Neural progenitor cell (in vitro differentiated cells): Measurements from ENCODE around the gene THAP6. TPM values are rescaled to one million over a fixed set of nuclear protein-coding genes. Genes with fewer than 3 reads are reported as not detected.

ENCODE experiments used
- DNase-seq: peaks from one replicate; pipeline ENCODE4 v3.0.0-alpha.2; 2016; ENCODE audit warnings: low spot score
- H2AFZ ChIP-seq: fragments of 200-600 bp; sonication (generic); replicated peaks from 2 replicates; pipeline ENCODE4 v1.6.1; 2016; ENCODE audit warnings: antibody characterized with exemption
- H3F3A ChIP-seq: fragments of 200-600 bp; sonication (generic); 2 replicates; pipeline ENCODE4 v1.6.1; 2016; ENCODE audit warnings: antibody characterized with exemption, low read depth
- H3K27ac ChIP-seq: fragments of 200-600 bp; sonication (generic); 2 replicates; pipeline ENCODE4 v1.5.1; 2016; ENCODE audit warnings: mild to moderate bottlenecking
- H3K27me3 ChIP-seq: fragments of 200-600 bp; sonication (generic); 2 replicates; pipeline ENCODE4 v1.6.1; 2016; ENCODE audit warnings: mild to moderate bottlenecking, moderate library complexity
- H3K36me3 ChIP-seq: fragments of 200-600 bp; sonication (generic); 2 replicates; pipeline ENCODE4 v1.5.1; 2016
- H3K4me1 ChIP-seq: fragments of 200-600 bp; sonication (generic); 2 replicates; pipeline ENCODE4 v1.6.1; 2016; ENCODE audit warnings: mixed run types
- H3K4me2 ChIP-seq: fragments of 200-600 bp; sonication (generic); 2 replicates; pipeline ENCODE4 v1.6.1; 2016
- H3K4me3 ChIP-seq: fragments of 200-600 bp; sonication (generic); 2 replicates; pipeline ENCODE4 v1.5.1; 2016
- H3K79me2 ChIP-seq: fragments of 200-600 bp; sonication (generic); 2 replicates; pipeline ENCODE4 v1.6.1; 2016; ENCODE audit warnings: low read depth
- H3K9ac ChIP-seq: fragments of 200-600 bp; sonication (generic); 2 replicates; pipeline ENCODE4 v1.6.1; 2016
- H3K9me3 ChIP-seq: fragments of 200-600 bp; sonication (generic); 2 replicates; pipeline ENCODE4 v1.5.1; 2016; ENCODE audit warnings: low read depth
- H4K20me1 ChIP-seq: fragments of 200-600 bp; sonication (generic); 2 replicates; pipeline ENCODE4 v1.6.1; 2016; ENCODE audit warnings: low read depth
- H3K27ac Mint-ChIP-seq: 3 replicates; pipeline ENCODE4 v1.8.0; 2021; ENCODE audit warnings: mixed read lengths
- H3K27me3 Mint-ChIP-seq: 2 replicates; pipeline ENCODE4 v1.8.0; 2022; ENCODE audit warnings: low read depth, mild to moderate bottlenecking, inconsistent platforms, moderate library complexity, mixed read lengths; ENCODE audit not compliant: insufficient read depth
- H3K36me3 Mint-ChIP-seq: 3 replicates; pipeline ENCODE4 v1.8.0; 2021; ENCODE audit warnings: mixed read lengths
- H3K4me1 Mint-ChIP-seq: 3 replicates; pipeline ENCODE4 v1.8.0; 2021; ENCODE audit warnings: mixed read lengths
- H3K4me3 Mint-ChIP-seq: 3 replicates; pipeline ENCODE4 v1.8.0; 2021; ENCODE audit warnings: mild to moderate bottlenecking, moderate library complexity, mixed read lengths
- H3K9me3 Mint-ChIP-seq: 3 replicates; pipeline ENCODE4 v1.8.0; 2020; ENCODE audit warnings: mixed read lengths
- CTCF ChIP-seq: fragments of 200-600 bp; sonication (generic); IDR thresholded peaks from 2 replicates; pipeline ENCODE4 v1.5.1; 2017; ENCODE audit warnings: antibody characterized with exemption, mild to moderate bottlenecking
- EZH2 ChIP-seq: fragments of 200-600 bp; sonication (generic); IDR thresholded peaks from 2 replicates; pipeline ENCODE4 v1.6.1; 2017; ENCODE audit warnings: antibody characterized with exemption, mild to moderate bottlenecking, moderate library complexity
- EZH2phosphoT487 ChIP-seq: fragments of 200-600 bp; sonication (generic); IDR thresholded peaks from 2 replicates; pipeline ENCODE4 v1.6.1; 2017; ENCODE audit warnings: antibody characterized with exemption
- total RNA-seq: library from RNA; depleted of rRNA; stranded (reverse); fragments of >200 nt; gene quantifications from 2 replicates; pipeline ENCODE4 v1.2.3, GENCODE V29; 2015; ENCODE audit warnings: low replicate concordance

The THAP6 gene
- total RNA-seq, 1 donor from 2014 or later, result 30.6 TPM

DNA sequence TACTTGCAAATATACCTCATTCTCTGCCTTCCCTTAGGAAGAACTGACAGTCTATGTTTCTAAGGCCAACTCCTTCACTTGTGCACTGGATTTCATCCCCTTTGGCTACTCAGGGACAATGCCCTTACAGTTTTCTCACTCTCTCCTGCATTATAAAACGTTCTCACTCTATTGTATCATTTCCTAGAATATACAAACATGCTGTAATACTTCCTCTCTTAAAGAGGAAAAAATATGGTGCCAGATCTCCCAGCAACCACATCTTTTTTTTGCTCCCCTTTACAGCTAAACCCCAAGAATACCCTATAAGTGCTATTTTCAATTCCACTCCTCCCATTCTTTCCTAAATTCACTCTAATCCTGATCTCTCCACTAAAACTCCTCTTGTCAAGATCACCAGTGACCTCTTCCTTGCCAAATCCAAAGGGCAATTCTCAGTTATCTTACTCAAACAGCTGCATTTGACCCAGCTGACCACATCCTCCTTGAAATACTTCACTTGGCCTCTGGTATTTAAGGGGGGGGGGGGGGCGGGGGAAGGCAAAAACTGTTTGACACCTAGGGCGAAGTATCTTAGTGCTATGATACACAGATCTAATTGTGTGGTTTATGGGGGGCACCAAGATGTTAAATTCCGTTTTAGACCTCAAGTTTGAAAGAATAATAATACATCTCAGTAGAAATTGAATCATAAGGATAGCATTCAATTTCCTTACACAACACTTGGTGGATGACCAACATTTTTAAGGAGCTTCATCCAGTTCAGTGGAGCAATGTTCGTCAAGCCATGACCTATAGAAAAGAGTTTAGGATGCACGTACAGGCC lies 1.7 kb upstream of the THAP6 start:
- H3K9me3 Mint-ChIP-seq, result peaks cover 9% of the 10 kb centered on the region
- H3K27ac Mint-ChIP-seq, result no peak overlapping the region
- Histone ChIP-seq H2AFZ (no peak overlapping the region), H3K4me1 (peaks cover 14% of the 10 kb centered on the region), H3K4me3 (peak overlapping the region; percentile 67), H3K36me3 (no peaks in the 10 kb centered on the region), H3F3A (peaks cover 4% of the 10 kb centered on the region), H3K9me3 (no peaks in the 10 kb centered on the region), H3K4me2 (peak overlapping the region; percentile 91), H3K27ac (no peak overlapping the region), H3K27me3 (no peaks in the 10 kb centered on the region), H3K79me2 (peaks cover 79% of the 10 kb centered on the region), H3K9ac (no peak overlapping the region), H4K20me1 (no peaks in the 10 kb centered on the region)
- H3K27me3 Mint-ChIP-seq, result no peaks in the 10 kb centered on the region
- peak overlapping the region; percentile 93 for H3K4me3 Mint-ChIP-seq
- TF ChIP-seq EZH2 (no peak), EZH2phosphoT487 (no peak), CTCF (no peak)
- peaks cover 23% of the 10 kb centered on the region for H3K4me1 Mint-ChIP-seq
- DNase-seq, result peak; percentile 6
- H3K36me3 Mint-ChIP-seq, result peaks cover 22% of the 10 kb centered on the region

- Mint-ChIP-seq H3K27me3 (no peaks in the 10 kb centered on the region), H3K9me3 (peaks cover 9% of the 10 kb centered on the region), H3K4me3 (peak overlapping the region; percentile 93), H3K4me1 (peaks cover 23% of the 10 kb centered on the region), H3K36me3 (peaks cover 27% of the 10 kb centered on the region), H3K27ac (peak overlapping the region; percentile 64)
- Histone ChIP-seq H3F3A (peaks cover 4% of the 10 kb centered on the region), H3K79me2 (peaks cover 71% of the 10 kb centered on the region), H3K4me2 (peak overlapping the region; percentile 91), H3K36me3 (peaks cover 3% of the 10 kb centered on the region), H4K20me1 (no peaks in the 10 kb centered on the region), H3K9me3 (no peaks in the 10 kb centered on the region), H3K4me1 (peaks cover 14% of the 10 kb centered on the region), H2AFZ (peak overlapping the region; percentile 90), H3K27me3 (no peaks in the 10 kb centered on the region), H3K4me3 (peak overlapping the region; percentile 67), H3K27ac (no peak overlapping the region), H3K9ac (no peak overlapping the region)
- DNase-seq, result peak; percentile 1
- TF ChIP-seq EZH2 (no peak), EZH2phosphoT487 (no peak), CTCF (no peak)
Observed at GRCh38 chr4:75513526-75514130, 645 bp upstream of the THAP6 start.

DNA sequence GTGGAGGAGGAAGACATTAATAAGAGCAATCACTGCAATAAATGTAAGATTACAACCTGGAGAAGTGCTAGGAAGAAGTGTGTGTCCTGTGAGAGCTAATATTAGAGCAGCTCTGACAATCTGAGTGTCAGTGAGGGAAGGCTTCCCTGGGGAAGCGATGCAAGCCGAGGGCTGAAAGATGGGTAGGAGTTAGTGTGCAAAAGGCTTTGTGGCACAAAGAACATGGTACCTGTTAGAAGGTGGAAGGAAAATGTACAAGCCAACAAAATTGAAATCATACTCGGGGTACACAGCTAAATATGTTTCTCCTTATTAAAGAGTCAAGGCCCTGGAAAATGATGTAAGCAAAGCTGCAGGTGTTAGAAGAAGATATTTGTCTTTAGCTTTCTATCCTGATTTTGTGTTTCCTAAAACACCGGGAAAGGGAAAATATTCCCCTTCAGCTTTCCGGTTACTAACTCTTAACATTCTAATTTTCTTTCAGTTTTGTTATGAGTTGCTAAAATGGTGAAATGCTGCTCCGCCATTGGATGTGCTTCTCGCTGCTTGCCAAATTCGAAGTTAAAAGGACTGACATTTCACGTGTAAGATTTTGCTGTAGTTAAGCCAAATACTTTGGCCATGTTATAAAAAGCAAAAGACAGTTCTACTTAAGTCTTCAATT lies 808 bp downstream of the THAP6 start:
- H3K27ac ChIP-seq, result no peak overlapping the region
- peaks cover 61% of the 10 kb centered on the region for H3K79me2 ChIP-seq

More for the DNA sequence above, 808 bp downstream of the THAP6 start:
- peak; percentile 4 for DNase-seq
- Histone ChIP-seq H3K9ac (peak overlapping the region; percentile 55), H2AFZ (peak overlapping the region; percentile 90), H3K4me3 (peak overlapping the region; percentile 67), H3K9me3 (no peaks in the 10 kb centered on the region), H3K27me3 (no peaks in the 10 kb centered on the region), H3K36me3 (peaks cover 8% of the 10 kb centered on the region), H3F3A (peaks cover 4% of the 10 kb centered on the region), H4K20me1 (no peaks in the 10 kb centered on the region), H3K4me2 (peak overlapping the region; percentile 91), H3K4me1 (peaks cover 14% of the 10 kb centered on the region)
- Mint-ChIP-seq H3K27ac (peak overlapping the region; percentile 64), H3K9me3 (peaks cover 4% of the 10 kb centered on the region), H3K4me1 (peaks cover 15% of the 10 kb centered on the region), H3K4me3 (peak overlapping the region; percentile 93), H3K36me3 (peaks cover 28% of the 10 kb centered on the region), H3K27me3 (peaks cover 1% of the 10 kb centered on the region)
- TF ChIP-seq EZH2phosphoT487 (no peak), CTCF (no peak), EZH2 (no peak)
